Karpas-422 (cell line): ENCODE data around the gene C16orf78. TPM values are rescaled to one million over a fixed set of nuclear protein-coding genes. Genes with fewer than 3 reads are reported as not detected.

Experiments used
- DNase-seq: peaks from one replicate; pipeline ENCODE4 v3.0.0-alpha.2; 2015
- H2AFZ ChIP-seq: fragments of 200-600 bp; sonication (generic); 2 replicates; pipeline ENCODE4 v1.6.1; 2014; ENCODE audit warnings: antibody characterized with exemption, low read length, mixed read lengths
- H3K27ac ChIP-seq: fragments of 200-600 bp; sonication (generic); 2 replicates; pipeline ENCODE4 v1.5.1; 2014; ENCODE audit warnings: mild to moderate bottlenecking, low read length, moderate library complexity
- H3K27me3 ChIP-seq: fragments of 200-600 bp; sonication (generic); 2 replicates; pipeline ENCODE4 v1.6.1; 2014; ENCODE audit warnings: low read length, mixed read lengths
- H3K36me3 ChIP-seq: fragments of 200-600 bp; sonication (generic); 2 replicates; pipeline ENCODE4 v1.6.1; 2014; ENCODE audit warnings: low read length, mixed read lengths; ENCODE audit not compliant: insufficient read depth
- H3K4me1 ChIP-seq: fragments of 200-600 bp; sonication (generic); 2 replicates; pipeline ENCODE4 v1.6.1; 2014; ENCODE audit warnings: mild to moderate bottlenecking, low read length, mixed read lengths
- H3K4me2 ChIP-seq: fragments of 200-600 bp; sonication (generic); 2 replicates; pipeline ENCODE4 v1.6.1; 2014; ENCODE audit warnings: low read length, low read depth, mild to moderate bottlenecking; ENCODE audit not compliant: poor library complexity, severe bottlenecking
- H3K4me3 ChIP-seq: fragments of 200-600 bp; sonication (generic); 2 replicates; pipeline ENCODE4 v1.5.1; 2014; ENCODE audit warnings: mild to moderate bottlenecking, antibody characterized with exemption, low read length, mixed read lengths
- H3K79me2 ChIP-seq: fragments of 200-600 bp; sonication (generic); 2 replicates; pipeline ENCODE4 v1.6.1; 2014; ENCODE audit warnings: mild to moderate bottlenecking, low read length, mixed read lengths
- H3K9ac ChIP-seq: fragments of 200-600 bp; sonication (generic); 2 replicates; pipeline ENCODE4 v1.6.0; 2014; ENCODE audit warnings: low read length
- H3K9me2 ChIP-seq: fragments of 200-600 bp; sonication (generic), shearing (Covaris generic); replicated peaks from 2 replicates; pipeline ENCODE4 v1.6.0; 2014; ENCODE audit warnings: mild to moderate bottlenecking, low read length, moderate library complexity; ENCODE audit not compliant: insufficient read depth
- H3K9me3 ChIP-seq: fragments of 300-700, 200-600 bp; sonication (generic); 2 replicates; pipeline ENCODE4 v1.6.1; 2014; ENCODE audit warnings: low read length, mixed read lengths
- H4K20me1 ChIP-seq: fragments of 200-600 bp; sonication (generic); 2 replicates; pipeline ENCODE4 v1.6.1; 2014; ENCODE audit warnings: mild to moderate bottlenecking, antibody characterized with exemption, low read length, low read depth; ENCODE audit not compliant: insufficient read depth
- total RNA-seq: library from RNA; depleted of rRNA; stranded (reverse); fragments of >200 nt; shearing (Covaris generic); gene quantifications from 2 replicates; pipeline ENCODE4 v1.2.3, GENCODE V29; 2014; ENCODE audit warnings: low replicate concordance

C16orf78 gene
- total RNA-seq, 1 experiment from 2014 or later = not detected

GRCh38 chr16:49436181-49436580, 62.6 kb downstream of the C16orf78 start:
- H3K9ac ChIP-seq = no peak overlapping the region
- no peak overlapping the region for H3K4me3 ChIP-seq
- no peak for DNase-seq
- no peak overlapping the region for H3K4me2 ChIP-seq
- H3K27ac ChIP-seq = no peak overlapping the region
- no peaks in the 10 kb centered on the region for H3K79me2 ChIP-seq
- no peak overlapping the region for H2AFZ ChIP-seq
- no peaks in the 10 kb centered on the region for H3K36me3 ChIP-seq
- H3K9me2 ChIP-seq = no peaks in the 10 kb centered on the region
- H3K4me1 ChIP-seq = peaks cover 7% of the 10 kb centered on the region
- no peaks in the 10 kb centered on the region for H3K9me3 ChIP-seq
- no peaks in the 10 kb centered on the region for H4K20me1 ChIP-seq
- H3K27me3 ChIP-seq = no peaks in the 10 kb centered on the region

- no peak for DNase-seq
Observed at GRCh38 chr16:49437344-49437743, 63.7 kb downstream of the C16orf78 start.

GRCh38 chr16:49439050-49439449, 65.4 kb downstream of the C16orf78 start:
- DNase-seq = no peak
- H3K27ac ChIP-seq = no peak overlapping the region
- no peaks in the 10 kb centered on the region for H3K36me3 ChIP-seq
- H3K9ac ChIP-seq = no peak overlapping the region
- H2AFZ ChIP-seq = no peak overlapping the region
- H3K4me1 ChIP-seq = peaks cover 18% of the 10 kb centered on the region
- no peaks in the 10 kb centered on the region for H3K9me2 ChIP-seq
- no peak overlapping the region for H3K4me2 ChIP-seq
- no peaks in the 10 kb centered on the region for H3K79me2 ChIP-seq
- no peak overlapping the region for H3K4me3 ChIP-seq
- no peaks in the 10 kb centered on the region for H3K27me3 ChIP-seq
- H4K20me1 ChIP-seq = no peaks in the 10 kb centered on the region
- H3K9me3 ChIP-seq = no peaks in the 10 kb centered on the region

More at GRCh38 chr16:49437344-49437743, 63.7 kb downstream of the C16orf78 start:
- H3K4me3 ChIP-seq = no peak overlapping the region
- no peaks in the 10 kb centered on the region for H3K9me3 ChIP-seq
- H4K20me1 ChIP-seq = no peaks in the 10 kb centered on the region
- H3K27ac ChIP-seq = no peak overlapping the region
- no peaks in the 10 kb centered on the region for H3K36me3 ChIP-seq
- H2AFZ ChIP-seq = no peak overlapping the region
- H3K27me3 ChIP-seq = no peaks in the 10 kb centered on the region
- no peak overlapping the region for H3K9ac ChIP-seq
- H3K4me1 ChIP-seq = peaks cover 18% of the 10 kb centered on the region
- H3K79me2 ChIP-seq = no peaks in the 10 kb centered on the region
- H3K9me2 ChIP-seq = no peaks in the 10 kb centered on the region
- H3K4me2 ChIP-seq = no peak overlapping the region

GRCh38 chr16:49439676-49440075, 66.1 kb downstream of the C16orf78 start:
- Histone ChIP-seq H3K4me3 (no peak overlapping the region), H2AFZ (no peak overlapping the region), H3K27me3 (no peaks in the 10 kb centered on the region), H3K9ac (no peak overlapping the region), H3K27ac (no peak overlapping the region), H3K36me3 (no peaks in the 10 kb centered on the region), H3K4me2 (no peak overlapping the region), H4K20me1 (no peaks in the 10 kb centered on the region), H3K4me1 (peaks cover 18% of the 10 kb centered on the region), H3K9me3 (no peaks in the 10 kb centered on the region), H3K9me2 (no peaks in the 10 kb centered on the region), H3K79me2 (no peaks in the 10 kb centered on the region)
- no peak for DNase-seq

GRCh38 chr16:49440156-49441065, 66.8 kb downstream of the C16orf78 start:
- Histone ChIP-seq H3K9me2 (no peaks in the 10 kb centered on the region), H3K9me3 (no peaks in the 10 kb centered on the region), H3K4me3 (no peak overlapping the region), H3K36me3 (no peaks in the 10 kb centered on the region), H2AFZ (no peak overlapping the region), H3K4me2 (no peak overlapping the region), H3K9ac (no peak overlapping the region), H3K27me3 (no peaks in the 10 kb centered on the region), H3K4me1 (peaks cover 18% of the 10 kb centered on the region), H3K27ac (no peak overlapping the region), H3K79me2 (no peaks in the 10 kb centered on the region), H4K20me1 (no peaks in the 10 kb centered on the region)
- DNase-seq = no peak

- Histone ChIP-seq H3K36me3 (no peaks in the 10 kb centered on the region), H3K4me3 (peak overlapping the region; percentile 29; the same call in 1 of the 2 replicates), H3K4me2 (peak overlapping the region; percentile 34)
Observed at GRCh38 chr16:49441366-49441780, 67.8 kb downstream of the C16orf78 start.

GRCh38 chr16:49442805-49443204, 69.2 kb downstream of the C16orf78 start:
- Histone ChIP-seq H3K4me3 (no peak overlapping the region), H4K20me1 (no peaks in the 10 kb centered on the region), H3K4me1 (peaks cover 18% of the 10 kb centered on the region), H3K9me2 (no peaks in the 10 kb centered on the region), H3K36me3 (no peaks in the 10 kb centered on the region), H3K27ac (no peak overlapping the region), H3K9me3 (no peaks in the 10 kb centered on the region), H3K27me3 (no peaks in the 10 kb centered on the region), H2AFZ (no peak overlapping the region), H3K9ac (no peak overlapping the region), H3K4me2 (no peak overlapping the region), H3K79me2 (no peaks in the 10 kb centered on the region)
- DNase-seq = no peak

More at GRCh38 chr16:49441366-49441780, 67.8 kb downstream of the C16orf78 start:
- Histone ChIP-seq H3K27me3 (no peaks in the 10 kb centered on the region), H2AFZ (no peak overlapping the region), H3K4me1 (peaks cover 18% of the 10 kb centered on the region), H3K9me2 (no peaks in the 10 kb centered on the region), H3K9ac (peak overlapping the region; percentile 32), H4K20me1 (no peaks in the 10 kb centered on the region), H3K79me2 (no peaks in the 10 kb centered on the region), H3K9me3 (no peaks in the 10 kb centered on the region), H3K27ac (no peak overlapping the region)
- DNase-seq = peak; percentile 78

- peaks cover 18% of the 10 kb centered on the region for H3K4me1 ChIP-seq
- no peak overlapping the region for H2AFZ ChIP-seq
- H3K9ac ChIP-seq = no peak overlapping the region
- H3K27ac ChIP-seq = no peak overlapping the region
- DNase-seq = no peak
- H4K20me1 ChIP-seq = no peaks in the 10 kb centered on the region
- no peak overlapping the region for H3K4me2 ChIP-seq
- no peaks in the 10 kb centered on the region for H3K36me3 ChIP-seq
- H3K79me2 ChIP-seq = no peaks in the 10 kb centered on the region
- no peaks in the 10 kb centered on the region for H3K27me3 ChIP-seq
- H3K4me3 ChIP-seq = no peak overlapping the region
- H3K9me2 ChIP-seq = no peaks in the 10 kb centered on the region
- no peaks in the 10 kb centered on the region for H3K9me3 ChIP-seq
Observed at GRCh38 chr16:49443576-49443975, 70.0 kb downstream of the C16orf78 start.
